Fibroblast of pulmonary artery (primary cell): Measurements from ENCODE around the gene HMCN1.
A peak's percentile ranks its signal among the peaks of the same experiment; 100 is the strongest.

Source experiments
- DNase-seq: peaks from one replicate; pipeline ENCODE4 v3.0.0-alpha.2; 2010; ENCODE audit warnings: low read depth
- H3K4me3 ChIP-seq: replicated peaks from 2 replicates; pipeline ENCODE4 v1.5.1; 2011; ENCODE audit warnings: low read depth, mild to moderate bottlenecking, control low read depth, low read length, moderate library complexity
- TF ChIP-seq, protein P1 (sequence below): IDR thresholded peaks from 2 replicates; pipeline ENCODE4 v1.5.1; 2011; ENCODE audit warnings: mild to moderate bottlenecking, control low read depth, low read length, inconsistent platforms; ENCODE audit errors: missing control alignments

Gene HMCN1

DNA sequence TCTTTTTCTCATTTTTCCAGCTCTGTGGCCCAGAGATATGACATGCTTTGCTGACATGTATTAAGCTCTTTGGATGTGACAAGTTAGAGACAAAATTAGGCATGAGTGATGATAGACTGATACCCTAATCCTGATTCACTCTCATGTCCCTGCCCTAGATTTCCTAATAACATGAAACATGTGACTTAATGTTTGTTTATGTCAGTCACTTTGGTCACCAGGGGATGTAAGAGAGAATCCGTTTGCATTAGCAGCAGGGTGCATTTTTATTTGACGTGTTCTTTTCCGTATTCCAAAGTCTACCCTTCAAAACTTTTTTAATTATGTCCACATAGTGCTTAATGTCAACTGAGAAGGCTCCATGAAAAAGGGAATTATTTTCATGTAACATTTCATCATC is 192.4 kb downstream of the HMCN1 start:
- H3K4me3 ChIP-seq, result no peak overlapping the region
- TF ChIP-seq, protein P1, sequence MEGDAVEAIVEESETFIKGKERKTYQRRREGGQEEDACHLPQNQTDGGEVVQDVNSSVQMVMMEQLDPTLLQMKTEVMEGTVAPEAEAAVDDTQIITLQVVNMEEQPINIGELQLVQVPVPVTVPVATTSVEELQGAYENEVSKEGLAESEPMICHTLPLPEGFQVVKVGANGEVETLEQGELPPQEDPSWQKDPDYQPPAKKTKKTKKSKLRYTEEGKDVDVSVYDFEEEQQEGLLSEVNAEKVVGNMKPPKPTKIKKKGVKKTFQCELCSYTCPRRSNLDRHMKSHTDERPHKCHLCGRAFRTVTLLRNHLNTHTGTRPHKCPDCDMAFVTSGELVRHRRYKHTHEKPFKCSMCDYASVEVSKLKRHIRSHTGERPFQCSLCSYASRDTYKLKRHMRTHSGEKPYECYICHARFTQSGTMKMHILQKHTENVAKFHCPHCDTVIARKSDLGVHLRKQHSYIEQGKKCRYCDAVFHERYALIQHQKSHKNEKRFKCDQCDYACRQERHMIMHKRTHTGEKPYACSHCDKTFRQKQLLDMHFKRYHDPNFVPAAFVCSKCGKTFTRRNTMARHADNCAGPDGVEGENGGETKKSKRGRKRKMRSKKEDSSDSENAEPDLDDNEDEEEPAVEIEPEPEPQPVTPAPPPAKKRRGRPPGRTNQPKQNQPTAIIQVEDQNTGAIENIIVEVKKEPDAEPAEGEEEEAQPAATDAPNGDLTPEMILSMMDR, result no peak
- DNase-seq, result peak; percentile 26

DNA sequence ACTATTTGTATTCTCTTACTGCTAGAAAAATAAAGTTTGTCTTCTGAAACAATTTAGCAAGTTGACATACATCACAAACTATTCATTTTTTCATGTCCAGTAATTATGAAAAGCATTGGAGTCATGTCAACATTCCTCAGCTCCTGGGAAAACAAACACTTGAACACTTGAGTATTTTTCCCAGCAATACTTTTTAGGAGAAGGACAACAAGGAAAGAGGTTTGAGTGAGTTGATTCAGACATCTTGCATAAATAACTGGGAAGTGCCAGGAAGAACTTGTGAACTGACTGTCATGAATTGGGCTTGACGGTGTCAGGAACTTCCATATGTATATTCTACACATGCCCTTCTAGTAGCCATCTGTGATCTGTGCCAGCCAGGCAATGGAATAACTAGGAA is 195.6 kb downstream of the HMCN1 start:
- TF ChIP-seq, protein P1, result no peak
- H3K4me3 ChIP-seq, result no peak overlapping the region
- peak; percentile 49 for DNase-seq

DNA sequence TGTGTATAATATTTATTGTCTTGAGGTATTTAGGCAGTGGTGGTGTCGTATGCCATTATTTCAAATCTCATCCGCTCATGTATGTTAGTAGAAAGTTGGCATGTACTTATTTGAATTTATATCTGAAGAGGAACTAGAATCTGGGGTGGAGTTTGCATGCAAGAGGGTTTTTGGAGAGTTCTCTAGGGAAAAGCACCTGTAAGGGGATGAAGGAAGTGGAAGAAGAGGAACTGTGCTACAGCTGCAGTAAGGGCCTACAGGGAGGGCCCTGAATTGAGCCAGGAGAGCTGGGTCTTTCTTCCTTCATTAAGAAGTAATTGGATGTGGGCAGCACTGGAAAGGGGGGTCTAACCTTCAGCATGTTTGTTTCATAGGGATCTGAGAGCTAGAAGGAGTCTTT is 197.2 kb downstream of the HMCN1 start:
- TF ChIP-seq, protein P1, result no peak
- DNase-seq, result no peak
- H3K4me3 ChIP-seq, result no peak overlapping the region

DNA sequence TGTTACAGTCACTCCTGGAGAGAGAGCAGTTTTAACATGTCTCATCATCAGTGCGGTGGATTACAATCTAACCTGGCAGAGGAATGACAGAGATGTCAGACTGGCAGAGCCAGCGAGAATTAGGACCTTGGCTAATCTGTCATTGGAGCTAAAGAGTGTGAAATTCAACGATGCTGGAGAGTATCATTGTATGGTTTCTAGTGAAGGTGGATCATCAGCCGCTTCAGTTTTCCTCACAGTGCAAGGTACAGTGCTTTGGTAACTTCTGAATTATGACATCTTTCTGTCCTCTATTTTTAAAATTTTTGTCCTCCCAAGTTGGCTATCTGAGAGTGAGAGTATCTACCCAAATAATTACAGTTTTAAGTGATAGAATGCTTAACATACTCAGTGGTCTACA is 199.4 kb downstream of the HMCN1 start:
- TF ChIP-seq, protein P1, result no peak
- H3K4me3 ChIP-seq, result no peak overlapping the region
- DNase-seq, result no peak

DNA sequence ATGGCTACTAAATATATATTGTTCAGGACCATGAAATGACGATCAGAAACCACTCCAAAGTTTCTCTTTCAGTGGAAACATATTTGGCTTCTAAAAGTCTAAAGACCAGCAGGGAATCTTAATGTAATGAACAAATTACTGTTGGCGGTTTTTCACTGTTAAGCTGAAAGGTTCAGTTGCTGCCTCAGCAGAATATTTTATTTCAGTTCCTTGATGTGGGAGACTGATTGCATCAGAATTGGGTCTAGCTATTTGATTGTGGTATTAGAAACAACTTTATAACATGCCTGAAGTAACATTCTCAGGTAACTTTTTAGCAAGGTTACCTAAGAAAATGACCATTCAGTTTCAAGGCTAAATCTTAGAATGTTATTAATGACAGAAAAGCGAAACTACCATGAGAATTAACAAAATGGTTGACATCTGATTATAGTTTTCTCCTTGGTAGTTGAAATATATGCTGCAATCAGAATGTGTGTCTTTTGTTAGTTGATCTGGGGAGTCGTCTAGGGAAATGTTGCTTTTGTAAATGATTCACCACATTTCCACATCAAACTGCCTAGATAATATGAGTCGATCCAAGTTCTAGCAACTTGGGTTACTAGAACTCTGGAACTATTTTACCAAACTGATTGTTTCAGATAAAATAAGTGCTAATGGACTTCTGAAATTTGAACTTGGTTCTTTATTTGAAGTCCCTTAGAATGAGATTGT is 200.4 kb downstream of the HMCN1 start:
- TF ChIP-seq, protein P1, result no peak
- peak; percentile 68 for DNase-seq
- no peak overlapping the region for H3K4me3 ChIP-seq

DNA sequence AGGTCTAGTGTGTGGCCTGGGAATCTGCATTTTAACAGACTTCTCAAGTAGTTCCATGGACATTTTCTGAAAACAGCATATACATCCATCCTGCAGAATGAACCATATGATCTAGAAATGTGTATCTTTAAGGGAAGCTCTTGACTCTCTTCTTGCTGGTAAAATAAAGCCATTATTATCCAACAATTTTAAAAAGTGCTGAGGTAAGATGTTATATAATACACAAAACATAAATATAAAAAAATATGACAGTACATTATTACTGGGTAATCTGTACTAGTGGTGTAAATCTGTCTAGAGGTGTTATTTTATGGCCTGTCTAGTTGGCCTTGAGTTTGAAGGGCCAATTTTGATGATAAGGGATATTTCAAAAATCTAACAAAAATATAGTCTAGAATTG is 201.2 kb downstream of the HMCN1 start:
- no peak overlapping the region for H3K4me3 ChIP-seq
- DNase-seq, result no peak
- TF ChIP-seq, protein P1, result no peak

DNA sequence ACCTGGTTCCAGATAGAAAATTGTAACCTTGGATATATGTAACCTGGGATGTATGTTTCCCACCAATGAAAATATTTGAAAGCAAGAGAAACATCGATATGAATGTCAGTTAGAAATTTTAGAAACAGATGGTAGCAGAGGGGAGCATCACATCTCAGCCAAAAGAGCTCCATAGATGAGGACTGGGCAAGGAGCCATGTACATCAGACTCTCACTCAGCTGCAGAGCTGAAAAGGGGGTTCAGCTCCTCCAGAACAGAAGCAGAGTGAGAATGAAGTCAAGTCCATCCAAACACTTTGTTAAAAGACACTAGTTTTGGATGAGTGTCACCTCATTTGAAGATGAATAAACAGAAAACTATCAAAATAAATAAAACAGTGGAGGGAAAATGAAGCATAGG is 202.4 kb downstream of the HMCN1 start:
- DNase-seq, result no peak
- H3K4me3 ChIP-seq, result no peak overlapping the region
- TF ChIP-seq, protein P1, result no peak
